Cardiac muscle cell (in vitro differentiated cells and primary cell): ENCODE data around the gene OR2A2. TPM values are rescaled to one million over a fixed set of nuclear protein-coding genes. Genes with fewer than 3 reads are reported as not detected.
"Not testable (repeated sequence)": the region's sequence is repeated elsewhere in the genome, so short reads cannot be mapped to it uniquely, and the experiment has no call there.

Experiments
- DNase-seq, 2 donors: peaks; one replicate each; pipeline versions ENCODE4 v3.0.0 to v3.0.0-alpha.2; 2010 to 2017; ENCODE audit warnings: low read depth in 1 of 2, low spot score in 1 of 2
- H3K27ac ChIP-seq: fragments of 200-600 bp; sonication (generic); 2 replicates; pipeline ENCODE4 v1.5.1; 2016
- H3K27me3 ChIP-seq: fragments of 200-600 bp; sonication (generic); 2 replicates; pipeline ENCODE4 v1.6.0; 2016; ENCODE audit warnings: control low read depth
- H3K36me3 ChIP-seq: fragments of 200-600 bp; sonication (generic); 2 replicates; pipeline ENCODE4 v1.5.1; 2016; ENCODE audit warnings: control low read depth
- H3K4me1 ChIP-seq: fragments of 200-600 bp; sonication (generic); 2 replicates; pipeline ENCODE4 v1.8.1; 2017; ENCODE audit warnings: low read depth, mild to moderate bottlenecking, mixed run types
- H3K4me3 ChIP-seq: fragments of 200-600 bp; sonication (generic); 2 replicates; pipeline ENCODE4 v1.5.1; 2016; ENCODE audit warnings: mild to moderate bottlenecking
- H3K9me3 ChIP-seq: fragments of 200-600 bp; sonication (generic); 2 replicates; pipeline ENCODE4 v1.5.1; 2017; ENCODE audit warnings: low read depth, mild to moderate bottlenecking, control low read depth
- CTCF ChIP-seq: IDR thresholded peaks from 2 replicates; pipeline ENCODE4 v1.5.1; 2012; ENCODE audit warnings: low read depth, mild to moderate bottlenecking, low read length
- polyA plus RNA-seq: library from polyadenylated mRNA; unstranded; fragments of >200 nt; fragmentation: Nextera tagmentation; extraction: Ambion mirVana; gene quantifications from 2 replicates; pipeline ENCODE4 v1.2.1, GENCODE V29; 2016
- total RNA-seq: library from RNA; depleted of rRNA; stranded (reverse); fragments of >200 nt; gene quantifications from 2 replicates; pipeline ENCODE4 v1.2.3, GENCODE V29; 2016

OR2A2 gene
- total and polyA plus RNA-seq, 2 experiments from 2014 or later: not detected

- no peak overlapping the region for H3K4me3 ChIP-seq
- no peak overlapping the region for H3K27ac ChIP-seq
- DNase-seq: peak; percentile 91 to 93
- no peaks in the 10 kb centered on the region for H3K27me3 ChIP-seq
- no peaks in the 10 kb centered on the region for H3K9me3 ChIP-seq
- no peaks in the 10 kb centered on the region for H3K4me1 ChIP-seq
- no peaks in the 10 kb centered on the region for H3K36me3 ChIP-seq
- TF ChIP-seq CTCF: peak; percentile 92
Observed at GRCh38 chr7:144127714-144128334, 18.4 kb downstream of the OR2A2 start.

GRCh38 chr7:144129601-144130000, 20.2 kb downstream of the OR2A2 start:
- H3K27ac ChIP-seq, H3K9me3 ChIP-seq, H3K4me3 ChIP-seq, H3K27me3 ChIP-seq, H3K36me3 ChIP-seq, H3K4me1 ChIP-seq, DNase-seq: not testable (repeated sequence)

GRCh38 chr7:144130730-144131129, 21.3 kb downstream of the OR2A2 start:
- H3K36me3 ChIP-seq: no peaks in the 10 kb centered on the region
- H3K4me3 ChIP-seq: no peak overlapping the region
- no peak for TF ChIP-seq CTCF
- H3K27ac ChIP-seq: no peak overlapping the region
- H3K9me3 ChIP-seq: no peaks in the 10 kb centered on the region
- no peak for DNase-seq
- H3K27me3 ChIP-seq: no peaks in the 10 kb centered on the region
- H3K4me1 ChIP-seq: no peaks in the 10 kb centered on the region

GRCh38 chr7:144132262-144132661, 22.9 kb downstream of the OR2A2 start:
- no peaks in the 10 kb centered on the region for H3K9me3 ChIP-seq
- no peak for DNase-seq
- no peak overlapping the region for H3K4me3 ChIP-seq
- no peaks in the 10 kb centered on the region for H3K4me1 ChIP-seq
- H3K27ac ChIP-seq: no peak overlapping the region
- no peaks in the 10 kb centered on the region for H3K27me3 ChIP-seq
- TF ChIP-seq CTCF: no peak
- no peaks in the 10 kb centered on the region for H3K36me3 ChIP-seq

GRCh38 chr7:144133307-144133706, 23.9 kb downstream of the OR2A2 start:
- Histone ChIP-seq H3K9me3 (no peaks in the 10 kb centered on the region), H3K36me3 (no peaks in the 10 kb centered on the region), H3K4me3 (no peak overlapping the region), H3K27me3 (no peaks in the 10 kb centered on the region), H3K4me1 (peaks cover under 1% of the 10 kb centered on the region), H3K27ac (no peak overlapping the region)
- no peak for DNase-seq
- no peak for TF ChIP-seq CTCF

- no peak for DNase-seq
- no peak for TF ChIP-seq CTCF
- H3K4me1 ChIP-seq: peaks cover 9% of the 10 kb centered on the region
- H3K9me3 ChIP-seq: no peaks in the 10 kb centered on the region
- no peaks in the 10 kb centered on the region for H3K27me3 ChIP-seq
- no peaks in the 10 kb centered on the region for H3K36me3 ChIP-seq
- no peak overlapping the region for H3K27ac ChIP-seq
- H3K4me3 ChIP-seq: no peak overlapping the region
Observed at GRCh38 chr7:144134116-144134515, 24.7 kb downstream of the OR2A2 start.
